Sciatic nerve (tissue), 2 donors: ENCODE data around the gene WIZ. TPM values are rescaled to one million over a fixed set of nuclear protein-coding genes. Genes with fewer than 3 reads are reported as not detected.
A peak's percentile ranks its signal among the peaks of the same experiment; 100 is the strongest.
"Not testable (repeated sequence)": the region's sequence is repeated elsewhere in the genome, so short reads cannot be mapped to it uniquely, and the experiment has no call there.

Experiments
- ATAC-seq: fragments of 200-7000 bp; cut with Tn5 transposase; one replicate; pipeline ENCODE4 v1.9.1; 2020; ENCODE audit warnings: mild to moderate bottlenecking, moderate library complexity
- DNase-seq: peaks from one replicate; pipeline ENCODE4 v3.0.0-alpha.2; 2020; ENCODE audit warnings: low spot score
- intact Hi-C: fragments of 100-400 bp; cut with DNase I; formaldehyde crosslinking; loops from one replicate; pipeline ENCODE4 v1.14.2; 2022
- total RNA-seq: library from RNA; stranded (reverse); fragmentation: NEBNext Ultra II Directional; extraction: Animal tissue kit (Norgen Biotek cat#: 25700); gene quantifications from one replicate; pipeline ENCODE4 v1.2.1, GENCODE V29; 2021
- donor health status: DM: no; HTN: no; CAD: no.
- donor health status: DM: no; HTN: no; CAD: no.

Gene WIZ
- total RNA-seq, 1 donor from 2014 or later: 30.2 TPM

DNA sequence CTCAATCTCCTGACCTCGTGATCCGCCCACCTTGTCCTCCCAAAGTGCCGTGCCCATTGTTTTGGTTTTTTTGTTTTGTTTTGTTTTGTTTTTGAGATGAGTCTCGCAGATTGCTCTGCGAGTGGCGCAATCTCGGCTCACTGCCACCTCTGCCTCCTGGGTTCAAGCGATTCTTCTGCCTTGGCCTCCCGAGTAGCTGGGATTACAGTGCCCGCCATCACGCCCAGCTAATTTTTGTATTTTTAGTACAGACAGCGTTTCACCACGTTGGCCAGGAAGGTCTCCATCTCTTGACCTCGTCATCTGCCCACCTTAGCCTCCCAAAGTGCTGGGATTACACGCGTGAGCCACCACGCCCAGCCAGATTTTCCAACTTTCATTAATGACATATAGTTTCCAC is 54.5 kb downstream of the WIZ start:
- ATAC-seq, intact Hi-C loops: not testable (repeated sequence)
- peak; percentile 31 for DNase-seq

DNA sequence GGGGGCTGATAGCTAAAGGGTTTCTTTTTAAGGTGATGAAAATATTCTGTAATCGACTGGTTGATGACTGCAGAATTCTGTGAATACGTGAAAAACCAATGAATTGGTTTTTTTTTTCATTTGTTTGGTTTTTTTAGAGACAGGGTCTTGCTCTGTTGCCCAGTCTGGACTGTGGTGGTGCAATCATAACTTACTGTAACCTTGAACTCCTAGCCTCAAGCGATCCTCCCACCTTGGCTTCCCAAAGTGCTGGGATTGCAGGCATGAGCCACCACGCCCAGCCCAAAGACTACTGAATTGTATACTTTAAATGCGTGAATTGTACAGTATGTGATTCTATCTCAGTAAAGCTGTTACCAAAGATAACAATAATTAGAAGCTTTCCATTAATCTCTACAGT is 55.3 kb downstream of the WIZ start:
- ATAC-seq (no peak), DNase-seq (peak; percentile 12)
- intact Hi-C loops: no loop called here

DNA sequence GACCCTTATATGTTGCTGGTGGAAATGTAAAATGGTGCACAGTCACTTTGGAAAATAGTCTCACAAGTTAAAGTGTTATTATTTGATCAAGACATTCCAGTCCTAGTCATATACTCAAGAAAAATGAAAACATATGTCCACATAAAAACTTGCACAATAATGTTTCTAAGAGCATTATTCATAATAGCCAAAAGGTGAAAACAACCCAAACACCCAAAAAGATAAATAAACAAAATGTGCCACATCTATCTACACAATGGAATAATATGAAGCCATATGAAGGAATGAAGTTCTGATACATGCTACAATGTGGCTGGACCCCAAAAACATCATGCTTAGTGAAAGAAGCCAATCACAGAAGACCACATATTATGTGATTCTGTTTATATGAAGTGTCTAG is 55.8 kb downstream of the WIZ start:
- no peak for ATAC-seq
- intact Hi-C loops: no loop called here
- DNase-seq: no peak

DNA sequence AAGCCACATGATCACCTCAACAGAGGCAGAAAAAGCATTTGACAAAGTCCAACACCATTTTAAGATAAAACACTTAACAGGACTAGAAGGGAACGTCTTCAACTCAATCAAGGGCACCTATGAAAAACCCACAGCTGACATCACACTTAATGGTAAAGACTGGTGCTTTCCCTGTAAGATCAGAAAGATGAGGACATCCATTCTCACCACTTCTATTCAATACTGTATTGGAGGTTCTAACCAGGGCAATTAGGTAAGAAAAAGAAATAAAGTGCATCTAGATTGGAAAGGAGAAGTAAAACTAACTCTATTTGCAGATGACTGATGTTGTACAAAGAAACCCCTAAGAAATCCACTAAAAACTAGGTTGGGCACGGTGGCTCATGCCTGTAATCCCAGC is 58.9 kb downstream of the WIZ start:
- intact Hi-C loops: no loop called here
- no peak for ATAC-seq
- no peak for DNase-seq

DNA sequence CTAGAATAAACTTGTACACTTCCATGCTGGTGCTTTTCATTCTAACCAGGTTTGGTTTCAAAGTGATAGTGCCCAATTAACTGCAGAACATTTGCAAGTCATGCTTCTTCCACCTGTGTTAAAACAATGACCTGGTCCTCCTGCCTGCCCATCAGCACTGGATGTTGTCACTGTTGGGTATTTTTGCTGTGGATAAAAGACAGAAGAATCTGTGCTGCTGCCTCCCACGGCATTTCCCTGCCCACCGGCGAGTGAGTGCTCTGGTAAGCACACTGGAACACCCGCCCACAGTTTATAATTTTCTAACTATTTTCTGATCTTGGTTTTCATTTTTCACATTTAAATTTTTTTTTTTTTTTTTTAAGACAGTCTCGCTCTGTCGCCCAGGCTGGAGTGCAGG is 67.9 kb downstream of the WIZ start:
- no peak for DNase-seq
- intact Hi-C loops: no loop called here
- no peak for ATAC-seq

DNA sequence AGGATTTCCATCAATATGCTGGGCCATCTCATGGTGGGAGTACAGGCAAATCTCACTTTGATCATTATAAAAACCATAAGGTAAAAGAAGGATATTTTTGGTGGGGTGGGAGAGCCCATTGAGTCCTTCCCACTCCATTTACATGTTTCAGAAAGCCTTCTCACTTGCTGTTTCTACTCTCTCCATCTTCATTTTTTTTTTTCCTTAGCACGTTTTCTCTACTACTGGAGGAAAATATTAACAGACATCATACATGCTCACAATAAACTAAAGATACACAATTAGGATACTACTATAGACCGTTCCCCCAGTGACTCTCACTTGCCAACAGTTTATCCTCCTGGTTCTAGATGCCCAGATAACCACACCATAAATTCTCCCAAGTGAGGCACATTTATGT is 68.3 kb downstream of the WIZ start:
- intact Hi-C loops: no loop called here
- no peak for ATAC-seq
- no peak for DNase-seq

DNA sequence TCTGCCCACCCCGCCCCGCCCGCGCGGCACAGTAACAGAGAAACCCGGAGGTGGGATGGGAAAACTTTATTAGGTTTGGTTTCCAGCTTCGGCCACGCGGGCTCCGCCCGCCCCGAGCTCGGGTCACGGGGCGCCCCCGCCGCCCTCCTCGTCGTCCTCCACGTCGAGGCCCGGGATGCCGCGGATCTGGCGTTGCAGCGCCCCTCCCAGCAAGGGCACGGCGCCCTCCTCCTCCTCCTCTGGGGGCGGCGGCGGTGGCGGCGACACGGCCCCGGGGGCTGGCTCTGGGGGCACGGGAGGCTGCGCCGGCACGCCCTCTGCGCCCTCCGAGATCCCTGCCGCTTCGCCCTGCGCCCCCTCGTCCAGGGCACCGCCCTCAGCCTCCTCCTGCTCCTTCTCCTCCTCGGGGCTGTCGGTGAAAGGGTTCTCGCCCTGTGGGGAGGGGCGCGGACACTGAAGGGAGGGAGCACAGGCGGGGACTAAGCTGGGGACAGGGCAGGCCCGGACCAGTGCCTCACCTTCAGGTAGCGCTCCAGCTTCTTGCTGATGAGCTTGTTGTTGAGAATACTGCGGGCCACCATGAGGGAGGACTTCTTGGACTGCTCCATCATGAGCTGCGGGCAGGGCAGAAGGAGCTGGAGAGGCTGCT is 69.6 kb downstream of the WIZ start:
- DNase-seq: no peak

DNA sequence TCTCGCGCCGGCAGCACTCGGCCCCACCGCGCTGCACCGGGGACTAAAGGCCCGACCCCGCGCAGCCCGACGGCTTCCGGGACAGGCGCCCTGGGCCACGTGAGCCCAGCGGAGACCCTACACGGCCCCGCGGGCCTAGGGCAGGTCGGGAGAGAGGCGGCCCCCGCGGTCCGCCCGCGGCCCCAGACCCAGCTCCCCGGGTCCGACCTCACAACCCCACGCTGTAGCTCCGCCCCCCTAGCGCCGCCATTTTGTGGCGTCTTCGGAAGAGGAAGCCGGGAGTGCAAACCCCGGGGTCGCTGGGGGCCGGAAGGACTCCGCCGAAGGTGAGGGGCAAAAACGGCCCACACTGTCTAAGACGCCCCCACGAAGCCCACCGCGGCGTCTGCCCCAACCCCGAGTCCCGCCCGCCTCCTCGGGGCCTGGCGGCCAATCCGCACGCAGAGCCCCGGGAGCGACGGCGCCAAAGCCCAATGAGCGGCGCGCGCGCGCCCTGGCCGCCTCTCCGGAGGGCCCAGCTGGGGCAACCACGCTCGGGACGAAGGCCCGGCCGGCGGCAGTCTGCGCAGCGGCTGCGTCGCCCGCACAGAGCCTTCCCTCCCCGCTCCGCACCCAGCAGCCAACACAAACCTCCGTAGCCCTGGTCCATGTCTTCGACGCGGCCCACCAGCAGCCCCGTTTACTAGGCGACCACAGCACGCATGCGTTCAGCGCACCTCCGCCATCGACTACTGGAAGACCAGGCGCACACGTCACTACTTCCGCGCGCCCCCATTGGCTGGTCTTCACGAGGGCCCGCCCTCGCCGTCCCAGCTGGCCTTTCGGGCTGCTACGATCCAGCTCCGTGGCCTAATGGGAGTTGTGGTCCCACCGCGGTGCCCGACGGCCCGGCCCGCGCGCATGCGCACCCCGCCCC is 70.4 kb downstream of the WIZ start, which contains the start of gene AKAP8:
TSS of gene AKAP8 (minus strand) at position 705 of the 916 bp plus-strand sequence. CDS start at position 649, 56 bp downstream.
- intact Hi-C loops: no loop called here
- peak; percentile 98 for ATAC-seq
- DNase-seq: peak; percentile 99

More for the DNA sequence above, 69.6 kb downstream of the WIZ start:
- peak; percentile 7 for ATAC-seq
- intact Hi-C loops: no loop called here

DNA sequence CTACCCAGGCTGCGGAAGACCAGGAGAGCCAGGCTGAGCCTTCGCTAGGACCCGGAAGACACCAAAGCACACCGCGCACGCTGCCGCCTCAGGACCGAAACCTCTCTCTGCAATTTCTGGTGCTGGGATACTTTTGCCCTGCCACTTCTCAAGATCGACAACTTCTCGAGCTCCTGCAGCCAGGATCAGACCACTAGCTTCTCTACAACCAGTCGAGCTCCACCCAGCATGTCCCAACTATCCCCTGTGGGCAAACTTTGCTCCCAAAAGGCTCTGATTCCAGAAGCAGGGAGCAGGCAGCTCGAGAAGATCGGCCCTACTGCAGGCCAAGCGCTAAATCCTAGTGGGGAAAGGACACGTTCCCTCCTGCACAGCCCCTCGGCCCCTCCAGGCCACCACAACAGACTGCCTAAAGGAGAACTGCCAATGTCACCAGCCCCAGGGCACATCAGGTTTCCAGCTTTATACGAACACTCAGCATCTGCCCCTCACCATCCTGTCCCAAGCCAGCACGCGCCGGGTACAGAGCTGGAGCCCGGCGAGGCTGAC is 71.1 kb downstream of the WIZ start:
- ATAC-seq (no peak), DNase-seq (no peak)
- intact Hi-C loops: no loop called here

DNA sequence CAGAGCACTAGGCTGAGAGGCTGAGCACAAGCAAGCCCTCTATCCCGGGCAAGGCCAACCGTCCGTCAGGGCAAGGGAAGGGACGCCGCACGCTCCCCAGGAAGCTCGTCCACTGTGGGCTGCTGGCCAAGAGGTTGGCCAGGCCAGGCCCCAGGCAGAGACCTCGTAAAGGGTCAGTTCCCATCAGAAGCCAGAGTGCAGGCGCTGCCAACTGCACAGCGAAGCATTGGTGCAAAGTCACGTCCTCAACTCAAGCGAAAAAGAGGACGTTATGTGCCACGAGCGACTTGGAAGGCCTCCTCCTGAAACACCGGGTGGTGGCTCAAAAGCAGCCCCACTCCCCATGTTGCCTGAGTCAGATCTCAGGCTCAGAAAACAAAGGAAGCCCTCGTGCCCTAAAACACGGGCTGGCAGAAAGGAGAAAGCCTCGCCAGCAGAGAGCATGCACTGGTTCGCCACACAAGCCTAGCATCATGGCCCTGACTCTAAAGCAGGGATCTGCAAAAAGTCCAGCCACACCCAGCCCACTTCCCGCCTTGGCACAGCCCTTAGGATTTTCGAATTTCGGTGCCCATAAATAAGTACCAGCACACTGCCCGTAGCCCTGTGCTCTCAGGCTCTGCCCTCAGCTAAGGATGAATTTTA is 74.8 kb downstream of the WIZ start:
- intact Hi-C loops: no loop called here
- peak; percentile 0 for ATAC-seq
- DNase-seq: no peak

DNA sequence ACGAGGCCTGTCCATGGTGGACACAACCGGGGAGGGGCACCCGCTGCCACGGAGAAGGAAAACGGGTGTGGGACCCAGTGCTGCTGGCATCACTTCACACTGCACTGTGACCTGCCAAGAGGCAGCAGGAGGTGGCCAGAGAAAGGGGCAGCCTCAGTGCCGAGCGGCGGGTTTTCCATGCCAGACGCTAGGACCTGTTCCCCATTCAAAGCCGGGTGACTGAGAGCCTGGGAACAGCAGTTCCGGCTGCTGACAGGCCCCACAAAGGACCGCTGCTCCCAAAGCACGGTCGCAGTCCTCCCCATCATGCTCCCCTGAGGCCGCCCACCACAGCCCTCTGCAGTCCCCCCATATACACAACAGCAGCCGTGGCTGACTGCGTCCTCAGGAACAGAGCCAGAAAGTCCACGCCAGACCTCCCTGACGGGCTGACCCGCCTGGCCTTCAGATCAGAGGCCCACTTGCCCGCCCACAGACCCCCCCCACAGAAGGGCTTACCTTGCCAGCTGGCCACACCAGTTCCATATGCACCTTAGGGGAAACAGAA is 75.6 kb downstream of the WIZ start:
- intact Hi-C loops: no loop called here

DNA sequence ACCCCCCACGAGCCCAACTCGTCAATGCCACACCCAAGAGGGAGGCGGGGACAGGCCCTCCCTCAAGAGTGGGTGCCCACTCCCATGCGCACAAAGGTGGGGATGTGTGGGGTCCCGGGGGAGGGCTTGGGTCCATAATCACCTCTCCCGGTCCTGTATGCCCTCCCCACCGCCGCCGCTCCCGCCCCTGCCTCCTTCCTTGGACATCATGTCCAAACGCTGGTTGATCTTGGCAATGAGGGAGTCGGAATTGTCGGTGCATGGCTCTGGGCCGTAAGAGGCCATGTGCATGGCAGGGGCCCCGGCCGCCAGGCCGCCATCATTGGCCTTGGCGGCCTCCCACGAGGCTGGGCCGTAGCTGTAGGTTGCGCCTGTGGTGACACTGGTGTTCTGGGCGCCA is 76.1 kb downstream of the WIZ start:
- DNase-seq (no peak), ATAC-seq (no peak)
- intact Hi-C loops: no loop called here

More for the DNA sequence above, 75.6 kb downstream of the WIZ start:
- ATAC-seq (no peak), DNase-seq (no peak)

DNA sequence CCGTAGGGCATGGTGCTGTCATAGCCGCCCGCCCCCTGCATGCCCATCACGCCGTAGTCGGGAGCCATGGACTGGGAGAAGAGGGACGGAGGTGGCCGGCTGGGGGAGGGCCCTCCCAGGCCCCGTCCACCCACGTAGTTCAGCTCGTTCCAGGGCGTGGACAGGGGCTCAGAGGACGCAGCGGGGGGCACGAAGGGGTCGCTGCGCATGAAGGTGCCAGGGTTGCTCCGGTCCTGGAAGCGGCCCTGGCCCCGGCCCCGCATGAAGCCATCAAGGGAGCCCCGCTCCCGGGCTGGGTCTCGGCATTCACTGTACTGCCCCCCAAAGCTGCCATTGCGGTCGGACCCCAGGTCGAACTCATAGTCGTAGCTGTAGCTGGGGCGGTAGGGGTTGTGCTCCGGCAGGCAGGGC is 76.9 kb downstream of the WIZ start:
- no peak for DNase-seq
- intact Hi-C loops: no loop called here
- no peak for ATAC-seq

DNA sequence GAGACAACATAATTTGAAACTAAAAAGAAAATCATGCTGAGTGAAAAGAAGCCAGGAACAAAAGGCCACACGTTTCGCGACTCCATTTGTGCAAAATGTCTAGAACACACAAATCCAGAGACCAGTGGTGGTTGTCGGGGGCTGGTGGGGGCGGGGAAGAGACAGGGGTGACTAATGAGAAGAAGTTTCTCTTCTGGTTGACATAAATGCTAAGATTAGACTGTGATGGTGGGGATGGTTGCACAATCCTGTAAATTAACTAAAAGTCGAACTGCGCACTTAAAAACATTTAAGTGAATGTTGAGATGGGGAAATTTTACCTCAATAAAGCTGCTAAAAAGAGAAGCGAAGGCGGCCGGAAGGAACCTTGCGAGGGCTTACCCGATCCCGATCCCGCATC is 77.3 kb downstream of the WIZ start:
- intact Hi-C loops: no loop called here
- ATAC-seq: no peak
- no peak for DNase-seq

DNA sequence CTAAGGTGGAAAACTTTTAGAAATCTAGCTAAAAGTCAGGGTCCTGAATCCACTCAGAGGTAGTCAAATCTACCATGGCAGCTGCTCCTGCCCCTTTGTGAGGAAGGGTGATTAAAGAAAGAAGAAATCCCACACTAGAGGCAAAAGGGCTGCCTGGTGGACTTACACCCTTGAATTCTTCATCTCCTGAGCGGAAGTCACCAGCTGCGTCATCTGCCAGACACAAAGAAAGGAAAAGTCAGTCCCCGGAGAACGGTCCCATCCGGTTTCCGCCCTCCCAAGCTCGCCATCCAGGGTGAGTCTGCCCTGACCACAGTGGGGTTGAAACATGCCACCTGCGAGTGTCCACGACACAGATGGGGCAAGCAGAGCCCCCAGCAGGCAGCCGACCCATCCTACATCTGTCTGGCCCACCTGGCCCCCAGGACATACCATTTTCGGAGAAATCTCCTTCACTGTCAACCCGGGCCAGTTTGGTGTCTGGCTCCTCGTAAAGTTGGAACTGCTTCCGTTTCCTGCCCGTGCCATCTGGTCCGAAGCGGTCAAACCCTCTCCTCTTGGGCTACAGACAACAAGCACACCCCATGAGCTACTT is 77.9 kb downstream of the WIZ start:
- ATAC-seq (no peak), DNase-seq (no peak)
- intact Hi-C loops: no loop called here

DNA sequence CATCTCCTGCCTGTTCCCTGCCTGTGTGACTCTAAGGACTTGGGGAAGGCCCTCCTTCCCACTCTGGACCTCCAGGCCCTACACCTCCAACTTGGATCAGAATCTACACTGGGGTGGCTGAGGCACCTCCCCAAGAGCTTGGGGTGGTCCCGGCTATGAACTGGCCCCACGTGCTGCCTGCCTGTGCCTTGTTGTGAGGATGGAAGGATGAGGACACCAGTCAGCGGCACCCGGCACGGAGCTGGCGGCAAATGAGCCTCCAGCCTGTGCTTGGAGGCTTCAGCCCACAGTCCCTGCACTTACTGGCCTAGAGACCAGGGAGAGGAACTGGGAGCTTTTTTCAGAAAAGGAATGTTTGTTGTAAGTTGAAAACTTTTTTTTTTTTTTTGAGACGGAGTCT is 78.6 kb downstream of the WIZ start:
- DNase-seq: no peak
- intact Hi-C loops: no loop called here
- no peak for ATAC-seq
